ENCODE measurements around the gene DDX27.

DDX27 gene

GRCh38 chr20:49275636-49276035 is 56.4 kb downstream of the DDX27 start:
- H3K27me3 ChIP-seq (ENCODE audit: insufficient read depth, low read length, poor library complexity, severe bottlenecking), result peaks cover 6% of the 10 kb centered on the region
- peaks cover 27% of the 10 kb centered on the region for H3K36me3 ChIP-seq (ENCODE audit: insufficient read depth, low read length)
- H3K4me3 ChIP-seq (ENCODE audit: low read length, poor library complexity, severe bottlenecking), result peak overlapping the region; percentile 98
- H4K20me1 ChIP-seq (ENCODE audit: insufficient read depth, low read length, poor library complexity, severe bottlenecking), result peaks cover 40% of the 10 kb centered on the region
- H3K9ac ChIP-seq (ENCODE audit: low read depth, low read length, poor library complexity, severe bottlenecking), result peak overlapping the region; percentile 99
- peaks cover 66% of the 10 kb centered on the region for H3K79me2 ChIP-seq (ENCODE audit: insufficient read depth, low read length)
- no peak overlapping the region for H2AFZ ChIP-seq (ENCODE audit: low read length)
- H3F3A ChIP-seq (ENCODE audit: low read depth), result no peaks in the 10 kb centered on the region
- peak overlapping the region; percentile 91 for H3K4me2 ChIP-seq (ENCODE audit: low read depth, low read length, poor library complexity, severe bottlenecking)
- peaks cover 33% of the 10 kb centered on the region for H3K4me1 ChIP-seq (ENCODE audit: insufficient read depth, low read length, poor library complexity, severe bottlenecking)
- no peaks in the 10 kb centered on the region for H3K9me2 ChIP-seq (replicated peaks; ENCODE audit: low read depth, low read length)
- no peak for TF ChIP-seq EZH2phosphoT487 (IDR thresholded peaks at IDR 0.05; ENCODE audit: borderline replicate concordance)
- no peak for TF ChIP-seq CTCF (conservative IDR thresholded peaks at IDR 0.05; ENCODE audit: low read length)
- peaks cover under 1% of the 10 kb centered on the region; the same call in 1 of the 2 replicates for H3K9me3 ChIP-seq (ENCODE audit: insufficient read depth, low read depth, low read length)

GRCh38 chr20:49276161-49276960 is 57.1 kb downstream of the DDX27 start:
- Histone ChIP-seq H3K36me3 (ENCODE audit: insufficient read depth, low read length) (peaks cover 27% of the 10 kb centered on the region), H2AFZ (ENCODE audit: low read length) (no peak overlapping the region), H3K9ac (ENCODE audit: low read depth, low read length, poor library complexity, severe bottlenecking) (peak overlapping the region; percentile 99), H3K4me1 (ENCODE audit: insufficient read depth, low read length, poor library complexity, severe bottlenecking) (peaks cover 37% of the 10 kb centered on the region), H3K4me3 (ENCODE audit: low read length, poor library complexity, severe bottlenecking) (peak overlapping the region; percentile 98), H3K9me2 (replicated peaks; ENCODE audit: low read depth, low read length) (no peaks in the 10 kb centered on the region), H3K4me2 (ENCODE audit: low read depth, low read length, poor library complexity, severe bottlenecking) (peak overlapping the region; percentile 91), H4K20me1 (ENCODE audit: insufficient read depth, low read length, poor library complexity, severe bottlenecking) (peaks cover 47% of the 10 kb centered on the region), H3K27me3 (ENCODE audit: insufficient read depth, low read length, poor library complexity, severe bottlenecking) (peaks cover 6% of the 10 kb centered on the region), H3K9me3 (ENCODE audit: insufficient read depth, low read depth, low read length) (peaks cover 4% of the 10 kb centered on the region; the same call in 1 of the 2 replicates), H3F3A (ENCODE audit: low read depth) (no peaks in the 10 kb centered on the region), H3K79me2 (ENCODE audit: insufficient read depth, low read length) (peaks cover 67% of the 10 kb centered on the region)
- TF ChIP-seq EZH2phosphoT487 (IDR thresholded peaks at IDR 0.05; ENCODE audit: borderline replicate concordance) (no peak), CTCF (conservative IDR thresholded peaks at IDR 0.05; ENCODE audit: low read length) (no peak)

GRCh38 chr20:49276961-49277785 is 58.0 kb downstream of the DDX27 start:
- H3K4me3 ChIP-seq (ENCODE audit: low read length, poor library complexity, severe bottlenecking), result peak overlapping the region; percentile 98
- peak overlapping the region; percentile 91 for H3K4me2 ChIP-seq (ENCODE audit: low read depth, low read length, poor library complexity, severe bottlenecking)
- TF ChIP-seq CTCF (conservative IDR thresholded peaks at IDR 0.05; ENCODE audit: low read length) (no peak), EZH2phosphoT487 (IDR thresholded peaks at IDR 0.05; ENCODE audit: borderline replicate concordance) (no peak)
- H3K9me2 ChIP-seq (replicated peaks; ENCODE audit: low read depth, low read length), result no peaks in the 10 kb centered on the region
- H3K79me2 ChIP-seq (ENCODE audit: insufficient read depth, low read length), result peaks cover 70% of the 10 kb centered on the region
- H3F3A ChIP-seq (ENCODE audit: low read depth), result no peaks in the 10 kb centered on the region
- H3K9ac ChIP-seq (ENCODE audit: low read depth, low read length, poor library complexity, severe bottlenecking), result peak overlapping the region; percentile 99
- H4K20me1 ChIP-seq (ENCODE audit: insufficient read depth, low read length, poor library complexity, severe bottlenecking), result peaks cover 55% of the 10 kb centered on the region
- H3K36me3 ChIP-seq (ENCODE audit: insufficient read depth, low read length), result peaks cover 34% of the 10 kb centered on the region
- H3K9me3 ChIP-seq (ENCODE audit: insufficient read depth, low read depth, low read length), result peaks cover 4% of the 10 kb centered on the region; the same call in 1 of the 2 replicates
- peaks cover 6% of the 10 kb centered on the region for H3K27me3 ChIP-seq (ENCODE audit: insufficient read depth, low read length, poor library complexity, severe bottlenecking)
- H2AFZ ChIP-seq (ENCODE audit: low read length), result peak overlapping the region; percentile 68
- peaks cover 45% of the 10 kb centered on the region for H3K4me1 ChIP-seq (ENCODE audit: insufficient read depth, low read length, poor library complexity, severe bottlenecking)
